Putamen (tissue), 1 donor: ENCODE data around the gene C19orf25.
"Not testable (repeated sequence)": the region's sequence is repeated elsewhere in the genome, so short reads cannot be mapped to it uniquely, and the experiment has no call there.

Source experiments
- DNase-seq: peaks from one replicate; pipeline ENCODE4 v3.0.0-alpha.2; 2016; ENCODE audit warnings: low spot score

Gene C19orf25

GRCh38 chr19:1478934-1479707 is at the start of gene C19orf25:
TSS of gene C19orf25 (minus strand) at chr19:1479215. CDS start at chr19:1478903, 312 bp downstream.
- peak; percentile 92 for DNase-seq

GRCh38 chr19:1527650-1528309 is 48.8 kb upstream of the C19orf25 start:
- DNase-seq, result no peak

DNA sequence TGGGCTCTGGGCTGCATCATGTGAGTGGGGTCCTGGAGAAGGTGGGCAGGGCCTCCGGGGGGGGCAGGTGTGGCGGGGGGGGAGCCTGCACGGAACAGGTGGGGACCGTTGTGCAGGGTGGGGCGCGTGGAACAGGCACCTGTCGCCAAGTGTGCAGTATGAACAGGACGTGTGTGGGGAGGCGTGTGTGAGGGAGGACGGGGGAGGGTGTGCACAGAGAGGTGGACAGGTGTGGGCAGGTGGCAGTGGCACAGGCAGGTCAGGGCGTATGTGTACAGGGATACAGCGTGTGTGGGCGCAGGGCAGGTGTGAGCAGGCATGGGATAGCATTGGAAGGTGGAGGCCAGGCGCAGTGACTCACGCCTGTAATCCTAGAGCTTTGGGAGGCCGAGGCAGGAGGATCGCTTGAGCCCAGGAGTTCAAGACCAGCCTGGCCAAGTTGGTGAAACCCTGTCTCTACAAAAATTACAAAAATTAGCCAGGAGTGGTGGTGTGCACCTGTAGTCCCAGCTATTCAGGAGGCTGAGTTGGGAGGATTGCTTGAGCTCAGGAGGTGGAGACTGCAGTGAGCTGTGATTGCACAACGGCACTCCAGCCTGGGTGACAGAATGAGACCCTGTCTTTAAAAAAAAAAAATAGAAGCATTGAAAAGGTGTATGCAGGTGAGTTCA is 48.1 kb upstream of the C19orf25 start:
- DNase-seq, result no peak

- DNase-seq, result no peak
Measured at GRCh38 chr19:1526066-1526778, 47.2 kb upstream of the C19orf25 start.

- DNase-seq, result no peak
Measured at GRCh38 chr19:1525343-1525742, 46.3 kb upstream of the C19orf25 start.

- DNase-seq, result no peak
Measured at GRCh38 chr19:1524972-1525325, 45.9 kb upstream of the C19orf25 start.

DNA sequence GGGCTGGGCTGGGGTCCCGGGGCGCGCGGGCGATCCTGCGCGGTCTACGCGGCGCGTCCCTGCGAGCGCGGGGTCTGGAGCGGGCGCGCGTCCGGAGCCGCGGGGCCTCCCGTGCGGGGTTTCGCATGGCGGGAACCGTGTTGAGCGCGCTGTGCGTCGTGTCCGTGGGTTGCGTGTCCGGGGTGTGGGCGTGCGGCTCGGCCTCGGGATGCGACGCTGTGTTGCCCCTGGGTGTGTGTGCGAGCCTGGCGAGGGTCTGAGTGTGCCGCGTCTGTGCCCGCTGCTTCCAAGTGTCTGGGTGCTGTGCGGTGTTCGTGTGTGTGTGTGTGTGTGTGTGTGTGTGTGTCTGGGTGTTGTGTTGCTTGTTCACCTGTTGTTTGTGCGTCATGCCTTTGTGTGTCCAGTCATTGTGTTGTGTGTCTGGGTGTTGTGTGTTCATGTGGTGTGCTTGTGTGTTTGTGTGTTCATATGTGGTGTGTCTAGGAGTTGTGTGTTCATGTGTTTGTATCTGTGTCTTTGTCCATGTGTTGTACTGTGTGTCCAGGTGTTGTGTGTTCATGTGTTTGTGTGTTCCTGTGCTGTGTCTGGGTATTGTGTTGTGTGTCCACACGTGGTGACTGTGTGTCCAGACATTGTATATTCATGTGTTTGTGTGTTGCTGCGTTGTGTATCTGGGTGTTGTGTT is 45.4 kb upstream of the C19orf25 start:
- no peak for DNase-seq

DNA sequence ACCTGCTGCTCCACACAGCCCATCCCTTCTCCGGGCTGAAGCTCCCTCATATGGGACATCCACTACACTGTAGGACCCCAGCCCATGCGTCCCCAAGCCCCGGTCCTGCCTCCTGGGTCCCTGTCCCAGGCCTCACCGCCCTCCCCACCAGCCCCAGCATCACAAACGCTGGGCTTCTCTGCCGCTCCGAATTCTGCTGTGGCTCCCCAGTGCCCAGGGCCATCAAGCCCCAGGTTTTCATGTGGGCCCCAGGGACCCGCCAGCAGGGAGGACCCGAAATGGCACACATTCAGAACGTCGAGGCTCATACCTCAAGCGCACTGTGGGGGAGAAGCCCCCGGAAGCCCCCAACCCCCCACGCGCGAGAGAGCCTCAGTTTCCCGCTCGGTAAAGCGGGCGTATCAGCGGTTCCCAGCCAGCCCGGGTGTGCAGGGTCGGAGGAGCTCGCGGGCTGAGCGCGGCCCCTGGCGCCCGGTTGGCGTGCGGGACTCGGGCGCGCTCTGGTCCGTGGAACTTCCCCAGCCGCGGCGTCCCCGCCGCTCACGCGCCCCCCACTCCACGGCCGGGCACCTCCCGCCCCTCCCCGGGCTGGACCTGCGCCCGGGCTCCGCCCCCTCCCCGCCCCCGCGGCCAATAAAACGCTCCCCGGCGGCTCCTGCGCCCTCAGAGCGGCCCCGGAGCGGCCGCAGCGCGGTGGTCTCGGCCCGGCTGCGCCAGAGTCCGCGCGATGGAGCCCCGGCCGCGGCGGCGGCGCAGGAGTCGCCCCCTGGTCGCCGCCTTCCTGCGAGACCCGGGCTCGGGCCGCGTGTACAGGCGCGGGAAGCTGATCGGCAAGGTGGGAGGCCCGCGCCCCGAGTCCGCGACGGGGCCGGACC is 44.6 kb upstream of the C19orf25 start, which contains the start of gene PLK5:
Gene PLK5, plus strand, starts transcription at position 666 of the 875 bp plus-strand sequence. CDS start 2,920 bp downstream, outside the sequence.
- no peak for DNase-seq

DNA sequence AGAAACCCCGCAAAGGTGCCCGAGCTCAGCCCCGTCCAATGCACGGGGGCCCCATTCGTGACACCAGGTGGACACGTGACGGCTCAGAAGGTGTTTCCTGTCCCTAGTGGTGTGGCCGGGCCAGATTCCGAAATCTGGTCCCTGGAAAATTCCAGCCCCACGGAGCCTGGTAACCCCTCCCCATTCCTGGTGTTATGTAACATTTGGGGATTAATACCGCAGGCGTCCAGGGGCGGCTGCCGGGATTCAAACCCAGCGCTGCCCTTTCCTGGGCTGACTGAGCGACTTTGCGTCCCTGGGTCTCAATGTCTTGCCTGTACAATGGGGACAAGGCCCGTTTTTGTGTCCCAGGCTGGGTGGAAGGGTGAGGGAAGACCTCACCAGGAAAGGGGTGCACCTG is 43.8 kb upstream of the C19orf25 start:
- DNase-seq, result no peak

- no peak for DNase-seq
Measured at GRCh38 chr19:1522061-1522460, 43.0 kb upstream of the C19orf25 start.

DNA sequence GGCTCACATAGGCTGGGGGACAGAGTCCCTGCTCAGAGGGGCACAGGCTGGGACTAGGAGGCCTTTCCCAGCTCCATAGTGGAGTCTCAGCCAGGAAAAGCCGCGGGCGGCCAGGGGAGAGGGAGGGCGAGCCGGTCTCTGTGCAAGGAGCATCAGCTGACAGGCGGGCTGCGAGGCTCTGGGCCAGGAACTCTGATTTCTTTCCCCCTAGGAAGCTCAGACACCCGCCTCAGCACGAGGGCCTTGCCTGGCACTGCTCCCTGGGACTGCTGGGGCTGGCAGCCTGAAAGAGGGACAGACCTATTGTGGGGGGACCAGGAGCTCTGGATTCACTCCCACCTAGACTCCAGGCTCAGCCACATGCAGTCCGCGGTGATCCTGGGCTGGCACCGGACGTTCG is 42.6 kb upstream of the C19orf25 start:
- DNase-seq, result peak; percentile 57

- DNase-seq, result no peak
Measured at GRCh38 chr19:1520203-1520780, 41.3 kb upstream of the C19orf25 start.

DNA sequence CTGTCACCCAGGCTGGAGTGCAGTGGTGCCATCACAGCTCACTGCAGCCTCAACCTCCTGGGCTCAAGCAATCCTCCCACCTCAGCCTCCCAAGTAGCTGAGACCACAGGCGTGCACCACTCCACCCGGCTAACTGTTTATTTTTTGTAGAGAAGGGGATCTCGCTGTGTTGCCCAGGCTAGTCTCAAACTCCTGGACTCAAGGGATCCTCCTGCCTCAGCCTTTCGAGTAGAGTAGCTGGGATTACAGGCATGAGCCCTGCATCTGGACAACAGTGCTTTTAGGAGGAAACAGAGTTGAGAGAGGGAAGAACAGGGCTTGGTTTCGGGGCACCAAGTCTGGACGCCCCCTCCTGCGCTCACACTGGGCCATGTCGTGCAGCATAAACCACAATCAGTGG is 40.8 kb upstream of the C19orf25 start:
- not testable (repeated sequence) for DNase-seq

- DNase-seq, result no peak
Measured at GRCh38 chr19:1518471-1518870, 39.5 kb upstream of the C19orf25 start.

- DNase-seq, result no peak
Measured at GRCh38 chr19:1516395-1516753, 37.4 kb upstream of the C19orf25 start.

- no peak for DNase-seq
Measured at GRCh38 chr19:1514986-1515721, 36.1 kb upstream of the C19orf25 start.

DNA sequence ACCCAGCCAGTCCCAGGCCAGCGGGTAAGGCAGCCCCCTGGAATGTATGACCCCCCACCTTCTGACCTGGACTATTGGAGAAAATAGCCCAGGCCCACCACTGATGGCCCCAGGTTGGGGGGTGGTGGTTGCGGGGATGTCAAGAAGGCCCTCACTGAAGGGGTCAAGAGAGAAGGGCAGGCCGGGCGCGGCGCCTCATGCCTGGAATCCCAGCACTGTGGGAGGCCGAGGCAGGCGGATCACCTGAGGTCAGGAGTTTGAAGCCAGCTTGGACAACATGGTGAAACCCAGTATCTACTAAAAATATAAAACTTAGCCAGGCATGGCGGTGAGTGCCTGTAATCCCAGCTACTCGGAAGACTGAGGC is 35.3 kb upstream of the C19orf25 start:
- DNase-seq, result no peak

GRCh38 chr19:1513499-1514294 is 34.7 kb upstream of the C19orf25 start:
- no peak for DNase-seq
